Measurements from ENCODE around the gene BMPER.

DNA sequence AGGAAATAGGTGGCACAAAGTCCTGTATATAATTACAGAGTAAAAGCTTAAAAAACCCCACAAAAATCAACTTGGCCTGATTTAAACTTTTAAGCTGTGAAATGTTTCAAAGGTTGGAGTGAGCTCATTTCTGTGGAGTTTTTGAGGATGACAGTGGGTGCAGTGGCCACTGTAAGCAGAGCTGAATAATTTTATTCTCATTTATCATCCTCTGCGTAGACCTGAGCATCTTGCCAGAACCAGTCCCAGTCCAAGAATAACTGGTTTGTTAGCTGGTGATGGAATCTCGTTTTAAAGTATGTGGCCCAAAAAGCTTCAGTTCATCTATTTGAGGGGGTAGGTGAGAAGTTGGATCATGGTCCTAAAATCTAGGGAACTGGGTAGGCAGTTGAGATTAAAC is 4.4 kb downstream of the BMPER start:
- TF ChIP-seq ZNF555 (tag by site-specific recombination; conservative IDR thresholded peaks at IDR 0.05) (no peak), ZNF2 (tag by site-specific recombination; IDR thresholded peaks at IDR 0.05) (no peak), MZF1 (tag by site-specific recombination; IDR thresholded peaks at IDR 0.05; ENCODE audit: borderline replicate concordance) (no peak), ZNF664 (tag by site-specific recombination; IDR thresholded peaks at IDR 0.05) (no peak), SP2 (tag by site-specific recombination; IDR thresholded peaks at IDR 0.05) (no peak), ZNF785 (tag by site-specific recombination; IDR thresholded peaks at IDR 0.05) (no peak), ZNF776 (tag by site-specific recombination; IDR thresholded peaks at IDR 0.05; ENCODE audit: borderline replicate concordance) (no peak), ZNF510 (tag by site-specific recombination; IDR thresholded peaks at IDR 0.05; ENCODE audit: insufficient replicate concordance) (no peak), ZNF10 (tag by site-specific recombination; IDR thresholded peaks at IDR 0.05) (no peak)
- TF ChIP-seq, protein P1, sequence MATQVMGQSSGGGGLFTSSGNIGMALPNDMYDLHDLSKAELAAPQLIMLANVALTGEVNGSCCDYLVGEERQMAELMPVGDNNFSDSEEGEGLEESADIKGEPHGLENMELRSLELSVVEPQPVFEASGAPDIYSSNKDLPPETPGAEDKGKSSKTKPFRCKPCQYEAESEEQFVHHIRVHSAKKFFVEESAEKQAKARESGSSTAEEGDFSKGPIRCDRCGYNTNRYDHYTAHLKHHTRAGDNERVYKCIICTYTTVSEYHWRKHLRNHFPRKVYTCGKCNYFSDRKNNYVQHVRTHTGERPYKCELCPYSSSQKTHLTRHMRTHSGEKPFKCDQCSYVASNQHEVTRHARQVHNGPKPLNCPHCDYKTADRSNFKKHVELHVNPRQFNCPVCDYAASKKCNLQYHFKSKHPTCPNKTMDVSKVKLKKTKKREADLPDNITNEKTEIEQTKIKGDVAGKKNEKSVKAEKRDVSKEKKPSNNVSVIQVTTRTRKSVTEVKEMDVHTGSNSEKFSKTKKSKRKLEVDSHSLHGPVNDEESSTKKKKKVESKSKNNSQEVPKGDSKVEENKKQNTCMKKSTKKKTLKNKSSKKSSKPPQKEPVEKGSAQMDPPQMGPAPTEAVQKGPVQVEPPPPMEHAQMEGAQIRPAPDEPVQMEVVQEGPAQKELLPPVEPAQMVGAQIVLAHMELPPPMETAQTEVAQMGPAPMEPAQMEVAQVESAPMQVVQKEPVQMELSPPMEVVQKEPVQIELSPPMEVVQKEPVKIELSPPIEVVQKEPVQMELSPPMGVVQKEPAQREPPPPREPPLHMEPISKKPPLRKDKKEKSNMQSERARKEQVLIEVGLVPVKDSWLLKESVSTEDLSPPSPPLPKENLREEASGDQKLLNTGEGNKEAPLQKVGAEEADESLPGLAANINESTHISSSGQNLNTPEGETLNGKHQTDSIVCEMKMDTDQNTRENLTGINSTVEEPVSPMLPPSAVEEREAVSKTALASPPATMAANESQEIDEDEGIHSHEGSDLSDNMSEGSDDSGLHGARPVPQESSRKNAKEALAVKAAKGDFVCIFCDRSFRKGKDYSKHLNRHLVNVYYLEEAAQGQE (tag by site-specific recombination; IDR thresholded peaks at IDR 0.05) = no peak
- TF ChIP-seq, protein P2, sequence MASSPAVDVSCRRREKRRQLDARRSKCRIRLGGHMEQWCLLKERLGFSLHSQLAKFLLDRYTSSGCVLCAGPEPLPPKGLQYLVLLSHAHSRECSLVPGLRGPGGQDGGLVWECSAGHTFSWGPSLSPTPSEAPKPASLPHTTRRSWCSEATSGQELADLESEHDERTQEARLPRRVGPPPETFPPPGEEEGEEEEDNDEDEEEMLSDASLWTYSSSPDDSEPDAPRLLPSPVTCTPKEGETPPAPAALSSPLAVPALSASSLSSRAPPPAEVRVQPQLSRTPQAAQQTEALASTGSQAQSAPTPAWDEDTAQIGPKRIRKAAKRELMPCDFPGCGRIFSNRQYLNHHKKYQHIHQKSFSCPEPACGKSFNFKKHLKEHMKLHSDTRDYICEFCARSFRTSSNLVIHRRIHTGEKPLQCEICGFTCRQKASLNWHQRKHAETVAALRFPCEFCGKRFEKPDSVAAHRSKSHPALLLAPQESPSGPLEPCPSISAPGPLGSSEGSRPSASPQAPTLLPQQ (tag by site-specific recombination; IDR thresholded peaks at IDR 0.05) = no peak
- TF ChIP-seq, protein P3, sequence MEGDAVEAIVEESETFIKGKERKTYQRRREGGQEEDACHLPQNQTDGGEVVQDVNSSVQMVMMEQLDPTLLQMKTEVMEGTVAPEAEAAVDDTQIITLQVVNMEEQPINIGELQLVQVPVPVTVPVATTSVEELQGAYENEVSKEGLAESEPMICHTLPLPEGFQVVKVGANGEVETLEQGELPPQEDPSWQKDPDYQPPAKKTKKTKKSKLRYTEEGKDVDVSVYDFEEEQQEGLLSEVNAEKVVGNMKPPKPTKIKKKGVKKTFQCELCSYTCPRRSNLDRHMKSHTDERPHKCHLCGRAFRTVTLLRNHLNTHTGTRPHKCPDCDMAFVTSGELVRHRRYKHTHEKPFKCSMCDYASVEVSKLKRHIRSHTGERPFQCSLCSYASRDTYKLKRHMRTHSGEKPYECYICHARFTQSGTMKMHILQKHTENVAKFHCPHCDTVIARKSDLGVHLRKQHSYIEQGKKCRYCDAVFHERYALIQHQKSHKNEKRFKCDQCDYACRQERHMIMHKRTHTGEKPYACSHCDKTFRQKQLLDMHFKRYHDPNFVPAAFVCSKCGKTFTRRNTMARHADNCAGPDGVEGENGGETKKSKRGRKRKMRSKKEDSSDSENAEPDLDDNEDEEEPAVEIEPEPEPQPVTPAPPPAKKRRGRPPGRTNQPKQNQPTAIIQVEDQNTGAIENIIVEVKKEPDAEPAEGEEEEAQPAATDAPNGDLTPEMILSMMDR (tag by site-specific recombination; IDR thresholded peaks at IDR 0.05) = no peak
